Measurements from ENCODE around the gene NUP93.
"Not testable (repeated sequence)": the region's sequence is repeated elsewhere in the genome, so short reads cannot be mapped to it uniquely, and the experiment has no call there.

Gene NUP93

DNA sequence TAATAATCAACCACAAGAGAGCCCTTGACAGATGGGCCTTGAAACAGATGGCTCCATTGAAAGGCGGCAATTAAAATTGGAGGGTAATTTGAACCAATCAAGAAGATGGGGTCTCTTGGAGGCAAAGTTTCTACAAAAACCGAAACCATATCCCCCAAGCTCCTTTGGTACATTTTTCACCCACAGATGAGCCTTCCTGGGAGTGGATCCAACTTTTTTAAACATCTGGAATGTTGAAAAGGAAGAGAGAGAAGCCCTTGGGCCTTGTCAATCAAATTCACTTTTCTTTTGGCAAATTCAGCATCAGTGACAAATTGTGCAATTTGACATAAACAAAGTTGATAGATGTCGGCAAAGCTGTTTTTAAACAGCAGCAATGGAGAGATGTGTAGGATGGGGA lies 13.2 kb upstream of the NUP93 start:
- no peak for TF ChIP-seq CTCF (IDR thresholded peaks at IDR 0.05; ENCODE audit: low read depth, low read length, missing control alignments)
- H3K4me3 ChIP-seq (ENCODE audit: low read depth, low read length): no peak overlapping the region
- DNase-seq (ENCODE audit: low read depth): no peak
- in situ Hi-C loops (cut with HindIII; ENCODE audit: low sequenced_read_pairs): no loop called here

DNA sequence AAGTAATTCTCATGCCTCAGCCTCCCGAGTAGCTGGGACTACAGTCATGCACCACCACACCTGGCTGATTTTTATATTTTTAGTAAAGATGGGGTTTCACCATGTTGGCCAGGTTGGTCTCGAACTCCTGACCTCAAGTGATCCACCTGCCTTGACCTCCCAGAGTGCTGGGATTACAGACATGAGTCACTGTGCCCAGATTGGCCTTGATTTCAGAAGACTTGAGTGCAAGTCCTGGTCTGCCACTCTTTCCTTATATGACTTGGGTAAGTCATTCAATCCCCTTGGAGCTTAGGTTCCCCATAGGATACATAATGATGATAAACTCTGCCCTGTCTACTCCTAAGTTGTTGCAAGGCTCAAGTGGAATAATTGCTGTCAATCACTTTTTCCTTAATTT lies 12.4 kb upstream of the NUP93 start:
- H3K4me3 ChIP-seq (ENCODE audit: low read depth, low read length); DNase-seq (ENCODE audit: low read depth); in situ Hi-C loops (cut with HindIII; ENCODE audit: low sequenced_read_pairs): not testable (repeated sequence)

DNA sequence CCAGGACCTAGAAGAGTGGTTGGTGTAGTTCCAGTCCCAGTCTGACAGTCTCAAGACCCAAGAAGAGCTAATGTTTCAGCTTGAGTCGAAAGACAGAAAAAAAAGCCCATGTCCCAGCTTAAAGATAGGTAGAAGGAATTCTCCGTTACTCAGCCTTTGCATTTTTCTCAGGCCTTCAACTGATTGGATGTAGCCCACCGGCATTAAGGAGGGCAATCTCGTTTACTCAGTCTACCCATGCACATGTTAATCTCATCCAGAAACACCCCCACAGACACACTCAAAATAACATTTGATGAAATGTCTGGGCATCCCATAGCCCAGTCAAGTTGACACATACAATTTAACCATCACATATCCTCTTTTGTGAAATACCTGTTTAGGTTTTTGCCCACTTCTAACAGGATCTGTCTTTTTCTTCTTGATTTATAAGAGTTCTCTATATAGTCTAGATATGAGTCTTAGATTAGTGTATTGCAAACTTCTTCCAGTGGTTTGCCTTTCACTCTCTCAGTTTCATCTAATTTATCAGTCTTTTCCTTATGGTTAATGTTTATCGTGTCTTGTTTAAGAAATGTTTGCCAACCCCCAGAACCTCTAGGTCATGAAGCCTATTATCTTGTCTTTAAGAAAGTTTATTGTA lies 7.6 kb upstream of the NUP93 start:
- no peak overlapping the region for H3K4me3 ChIP-seq (ENCODE audit: low read depth, low read length)
- in situ Hi-C loops (cut with HindIII; ENCODE audit: low sequenced_read_pairs): no loop called here
- no peak for DNase-seq (ENCODE audit: low read depth)
- TF ChIP-seq CTCF (IDR thresholded peaks at IDR 0.05; ENCODE audit: low read depth, low read length, missing control alignments): no peak

- DNase-seq (ENCODE audit: low read depth): no peak
- in situ Hi-C loops (cut with HindIII; ENCODE audit: low sequenced_read_pairs): no loop called here
These were observed 5.7 kb upstream of the NUP93 start for GRCh38 chr16:56724191-56724590.

DNA sequence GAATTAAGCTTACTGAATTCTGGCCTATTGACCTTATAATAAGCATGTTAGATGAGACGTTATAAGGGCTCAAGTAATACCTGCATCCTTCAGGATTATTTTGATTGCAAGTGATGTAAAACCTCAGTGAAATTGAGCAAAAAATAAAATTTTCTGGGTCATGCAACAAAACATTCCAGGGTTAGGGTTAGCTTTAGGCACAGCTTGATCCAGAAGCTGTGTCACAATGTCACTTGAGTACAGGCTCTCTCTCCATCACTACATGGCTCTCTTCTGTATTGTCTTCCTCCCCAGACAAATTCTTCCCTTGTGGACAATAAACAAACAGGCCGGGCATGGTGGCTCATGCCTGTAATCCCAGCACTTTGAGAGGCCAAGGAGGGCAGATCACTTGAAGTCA lies 3.6 kb upstream of the NUP93 start:
- in situ Hi-C loops (cut with HindIII; ENCODE audit: low sequenced_read_pairs): no loop called here
- H3K4me3 ChIP-seq (ENCODE audit: low read depth, low read length): no peak overlapping the region
- TF ChIP-seq CTCF (IDR thresholded peaks at IDR 0.05; ENCODE audit: low read depth, low read length, missing control alignments): no peak
- DNase-seq (ENCODE audit: low read depth): no peak

More at GRCh38 chr16:56724191-56724590, 5.7 kb upstream of the NUP93 start:
- no peak overlapping the region for H3K4me3 ChIP-seq (ENCODE audit: low read depth, low read length)
- TF ChIP-seq CTCF (IDR thresholded peaks at IDR 0.05; ENCODE audit: low read depth, low read length, missing control alignments): no peak

GRCh38 chr16:56726926-56727325 lies 3.0 kb upstream of the NUP93 start:
- TF ChIP-seq CTCF (IDR thresholded peaks at IDR 0.05; ENCODE audit: low read depth, low read length, missing control alignments): no peak
- in situ Hi-C loops (cut with HindIII; ENCODE audit: low sequenced_read_pairs): no loop called here
- no peak for DNase-seq (ENCODE audit: low read depth)
- no peak overlapping the region for H3K4me3 ChIP-seq (ENCODE audit: low read depth, low read length)

DNA sequence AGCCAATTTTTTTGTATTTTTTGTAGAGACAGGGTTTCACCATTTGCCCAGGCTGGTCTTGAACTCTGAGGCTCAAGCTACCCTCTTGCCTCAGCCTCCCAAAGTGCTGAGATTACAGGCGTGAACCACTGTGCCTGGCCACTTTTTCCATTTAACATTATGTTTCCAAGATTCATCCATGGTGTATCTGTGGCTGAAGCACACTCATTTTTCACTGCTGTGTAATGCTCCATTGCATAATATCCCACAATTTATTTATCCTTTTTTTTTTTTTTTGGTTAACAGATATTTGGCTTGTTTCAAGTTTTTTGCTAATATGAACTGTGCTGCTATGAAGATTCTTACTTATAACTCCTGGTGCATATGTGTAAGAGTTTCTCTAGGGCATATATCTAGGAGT lies 1.9 kb upstream of the NUP93 start:
- in situ Hi-C loops (cut with HindIII; ENCODE audit: low sequenced_read_pairs): no loop called here
- TF ChIP-seq CTCF (IDR thresholded peaks at IDR 0.05; ENCODE audit: low read depth, low read length, missing control alignments): no peak
- no peak overlapping the region for H3K4me3 ChIP-seq (ENCODE audit: low read depth, low read length)
- no peak for DNase-seq (ENCODE audit: low read depth)
